HL-60 (cell line): ENCODE results near the gene SLC12A5.

Experiments
- CTCF ChIP-seq: IDR thresholded peaks from one replicate; pipeline ENCODE4 v1.5.1; 2011; ENCODE audit warnings: low read length, control low read depth, inconsistent platforms; ENCODE audit not compliant: insufficient read depth
- POLR2AphosphoS5 ChIP-seq: IDR thresholded peaks from 2 replicates; pipeline ENCODE4 v1.6.1; 2012; ENCODE audit warnings: low read depth
- REST ChIP-seq: IDR thresholded peaks from 2 replicates; pipeline ENCODE4 v1.6.1; 2012; ENCODE audit warnings: low read depth; ENCODE audit not compliant: insufficient replicate concordance

- TF ChIP-seq CTCF (no peak), POLR2AphosphoS5 (no peak), REST (no peak)
Measured at GRCh38 chr20:46083531-46084061, 54.6 kb downstream of the SLC12A5 start.
